K562 (cell line): ENCODE measurements around the gene UBL3. TPM values are rescaled to one million over a fixed set of nuclear protein-coding genes. Genes with fewer than 3 reads are reported as not detected.

ENCODE experiments used
- ATAC-seq: fragments of 200-7000 bp; cut with Tn5 transposase; 3 replicates; pipeline ENCODE4 v1.9.1; 2020; ENCODE audit warnings: moderate library complexity
- BruUV-seq: library from RNA; stranded (reverse); fragments of 400-500 nt; replicated peaks from 2 replicates; lab custom pipeline; 2021; lab: Mats Ljungman, UMichigan
- CTCF ChIA-PET: fragments of 300-600 bp; formaldehyde crosslinking; extraction: SDS; loops from one replicate; lab custom pipeline; 2021; ENCODE audit warnings: low intra/inter-chr PET ratio; lab: Yijun Ruan, JAX
- POLR2A ChIA-PET: fragments of 300-600, 350-650 bp; sonication (Branson Sonifier 250); formaldehyde crosslinking; extraction: SDS; loops from one replicate; lab custom pipeline; 2021; ENCODE audit warnings: antibody characterized with exemption, inconsistent platforms; lab: Yijun Ruan, JAX
- DNase-seq, 4 experiments: peaks; one replicate each; pipeline versions ENCODE4 v3.0.0 to v3.0.0-alpha.2; 2011 to 2018; ENCODE audit warnings: low spot score in 3 of 4, mixed read lengths in 3 of 4; ENCODE audit errors: extremely low read depth in 1 of 4
- FAIRE-seq: peaks from 2 replicates; lab custom pipeline; 2011; peaks lifted over from hg19 to GRCh38; lab: Jason Lieb, UNC
- H2AFZ ChIP-seq: 2 replicates; pipeline ENCODE4 v1.6.0; 2011; ENCODE audit warnings: low read depth, low read length, control low read depth, inconsistent platforms
- H3K27ac ChIP-seq: fragments of 200-600 bp; 3 replicates; pipeline ENCODE4 v1.8.0; 2011; ENCODE audit warnings: low read depth, mild to moderate bottlenecking, control low read depth, inconsistent platforms, low read length, moderate library complexity, mixed read lengths; ENCODE audit errors: extremely low read depth
- H3K27me3 ChIP-seq, 2 experiments: fragments of 300-600 bp in 1 of 2; 2 replicates in 1 of 2; 3 replicates in 1 of 2; pipeline versions ENCODE4 v1.6.0 to v1.8.0; 2011; ENCODE audit warnings: inconsistent platforms in 2 of 2, low read length in 2 of 2, mild to moderate bottlenecking in 1 of 2, mixed read lengths in 1 of 2, moderate library complexity in 1 of 2; ENCODE audit not compliant: control insufficient read depth in 2 of 2, insufficient read depth in 2 of 2
- H3K36me3 ChIP-seq: fragments of 300-600 bp; 3 replicates; pipeline ENCODE4 v1.8.0; 2011; ENCODE audit warnings: mild to moderate bottlenecking, low read length, inconsistent platforms; ENCODE audit not compliant: control insufficient read depth, insufficient read depth
- H3K4me1 ChIP-seq, 2 experiments: fragments of 200-600 bp in 1 of 2; replicated peaks in 1 of 2; 2 replicates in 1 of 2; 3 replicates in 1 of 2; pipeline versions ENCODE4 v1.5.1 to v1.8.0; 2011; ENCODE audit warnings: inconsistent platforms in 2 of 2, low read length in 2 of 2, mild to moderate bottlenecking in 1 of 2, mixed read lengths in 1 of 2, moderate library complexity in 1 of 2; ENCODE audit not compliant: control insufficient read depth in 2 of 2, insufficient read depth in 2 of 2
- H3K4me2 ChIP-seq: 2 replicates; pipeline ENCODE4 v1.6.1; 2011; ENCODE audit warnings: low read length, control low read depth, inconsistent platforms, mixed read lengths; ENCODE audit not compliant: insufficient read depth
- H3K4me3 ChIP-seq: fragments of 200-600 bp; sonication (generic), shearing (Covaris generic); 2 replicates; pipeline ENCODE4 v1.5.1; 2016; ENCODE audit warnings: control low read depth, inconsistent platforms
- H3K79me2 ChIP-seq: fragments of 200-600 bp; 3 replicates; pipeline ENCODE4 v1.8.0; 2011; ENCODE audit warnings: low read length, inconsistent platforms; ENCODE audit not compliant: control insufficient read depth, insufficient read depth
- H3K9ac ChIP-seq, 2 experiments: 2 replicates each; pipeline versions ENCODE4 v1.6.0 to v1.6.1; 2011; ENCODE audit warnings: low read depth in 2 of 2, low read length in 2 of 2, control low read depth in 1 of 2, inconsistent platforms in 1 of 2, mild to moderate bottlenecking in 1 of 2, mixed read lengths in 1 of 2; ENCODE audit not compliant: insufficient read depth in 1 of 2
- H3K9me1 ChIP-seq: one replicate; pipeline ENCODE4 v1.6.0; 2011; ENCODE audit warnings: inconsistent platforms, mild to moderate bottlenecking, low read length, moderate library complexity; ENCODE audit not compliant: control insufficient read depth, insufficient read depth
- H3K9me3 ChIP-seq: replicated peaks from 2 replicates; pipeline ENCODE4 v1.5.1; 2011; ENCODE audit warnings: low read depth, low read length, inconsistent platforms; ENCODE audit not compliant: control insufficient read depth, insufficient read depth
- H4K20me1 ChIP-seq: replicated peaks from 2 replicates; pipeline ENCODE4 v1.6.1; 2011; ENCODE audit warnings: low read length, inconsistent platforms, mixed read lengths; ENCODE audit not compliant: control insufficient read depth, insufficient read depth
- CBFB ChIP-seq: sonication (generic); formaldehyde crosslinking; IDR thresholded peaks from 2 replicates; pipeline ENCODE4 v1.4.0; 2020; ENCODE audit warnings: mild to moderate bottlenecking, missing genetic modification reagents
- CBX3 ChIP-seq, 2 experiments: IDR thresholded peaks; 1 replicate in 1 of 2; 2 replicates in 1 of 2; pipeline ENCODE4 v1.6.1; 2012; ENCODE audit warnings: inconsistent platforms in 2 of 2, low read length in 2 of 2, borderline replicate concordance in 1 of 2, control low read depth in 1 of 2
- DIDO1 ChIP-seq: fragments of 450-650 bp; IDR thresholded peaks from 2 replicates; pipeline ENCODE4 v1.6.1; 2016; ENCODE audit warnings: low read depth, missing biosample characterization, missing genetic modification characterization
- ESRRB ChIP-seq: fragments of 250-450 bp; sonication (Bioruptor Pico); IDR thresholded peaks from 2 replicates; pipeline ENCODE4 v1.5.0; 2020; ENCODE audit warnings: mild to moderate bottlenecking, moderate library complexity, borderline replicate concordance
- GABPA ChIP-seq: fragments of 200-800 bp; sonication (Bioruptor generic); conservative IDR thresholded peaks from 2 replicates; pipeline ENCODE4 v1.6.1; 2016; ENCODE audit warnings: low read depth, missing genetic modification characterization, missing compliant biosample characterization
- IFI16 ChIP-seq: fragments of 250-450 bp; sonication (Bioruptor Pico); IDR thresholded peaks from 2 replicates; pipeline ENCODE4 v2.1.2; 2022; ENCODE audit warnings: mild to moderate bottlenecking, inconsistent platforms
- PYGO2 ChIP-seq: fragments of 450-650 bp; IDR thresholded peaks from 2 replicates; pipeline ENCODE4 v1.6.1; 2016; ENCODE audit warnings: mild to moderate bottlenecking, missing genetic modification characterization, moderate library complexity, missing compliant biosample characterization
- SAP30 ChIP-seq: fragments of 200-600 bp; sonication (generic); IDR thresholded peaks from 2 replicates; pipeline ENCODE4 v1.6.1; 2012; ENCODE audit warnings: borderline replicate concordance, low read depth, mild to moderate bottlenecking, moderate library complexity, low read length, control low read depth, inconsistent platforms; ENCODE audit not compliant: insufficient read depth, poor library complexity, severe bottlenecking
- SIX5 ChIP-seq, 2 experiments: IDR thresholded peaks; 2 replicates each; pipeline ENCODE4 v1.6.1; 2011; ENCODE audit warnings: low read length in 2 of 2, borderline replicate concordance in 1 of 2, low read depth in 1 of 2, mild to moderate bottlenecking in 1 of 2, moderate library complexity in 1 of 2; ENCODE audit not compliant: insufficient read depth in 1 of 2
- WGBS: fragments of 100-300 bp; shearing (Covaris generic); methylation state at CpG from one replicate; pipeline ENCODE4 v1.1.6; 2016; ENCODE audit warnings: low coverage, mixed read lengths; ENCODE audit not compliant: insufficient coverage; ENCODE audit errors: missing lambda C conversion rate; 5-methylcytosine and 5-hydroxymethylcytosine counted together
- in situ Hi-C: fragments of 300-500 bp; cut with MboI; formaldehyde crosslinking; loops from 4 replicates; pipeline ENCODE4 v1.15.0; 2018; ENCODE audit warnings: inconsistent platforms, mixed read lengths
- intact Hi-C: fragments of 100-400 bp; cut with micrococcal nuclease; formaldehyde crosslinking; loops from 2 replicates; pipeline ENCODE4 v1.14.2; 2022
- polyA plus RNA-seq, 8 experiments: library from polyadenylated mRNA; depleted of rRNA in 4 of 8; stranded (reverse) in 5 of 8; unstranded in 3 of 8; fragments of >200 nt; fragmentation: Nextera tagmentation in 2 of 8; fragmentation: Illumina TruSeq in 1 of 8; extraction: Ambion mirVana in 2 of 8; extraction: Trizol in 1 of 8; gene quantifications; 2 replicates each; pipeline versions ENCODE4 v1.2.1 to v1.2.3, GENCODE V29; 2011 to 2014; ENCODE audit warnings: inconsistent platforms in 1 of 8, missing spikeins in 1 of 8
- total RNA-seq, 7 experiments: library from RNA; depleted of rRNA in 6 of 7; stranded (reverse); fragments of >200 nt in 6 of 7; fragmentation: Illumina TruSeq in 2 of 7; extraction: Trizol in 2 of 7; gene quantifications; 2 replicates each; pipeline versions ENCODE4 v1.2.1 to v1.2.3, GENCODE V29; 2011 to 2021; ENCODE audit warnings: low replicate concordance in 1 of 7
- TF ChIP-seq, protein P1 (sequence below): fragments of 250-450 bp; sonication (Bioruptor Pico); IDR thresholded peaks from 2 replicates; pipeline ENCODE4 v1.4.0; 2020
- TF ChIP-seq, protein P2 (sequence below): sonication (generic); formaldehyde crosslinking; IDR thresholded peaks from 2 replicates; pipeline ENCODE4 v1.8.0; 2022; ENCODE audit warnings: missing genetic modification reagents, mild to moderate bottlenecking, moderate library complexity, borderline replicate concordance
- TF ChIP-seq, protein P3 (sequence below): fragments of 150-350 bp; conservative IDR thresholded peaks from 2 replicates; pipeline ENCODE4 v1.6.1; 2014; ENCODE audit warnings: low read length

The UBL3 gene
- total and polyA plus RNA-seq, 9 of the 15 experiments (the other 6 are each of a cell fraction or from before 2014, with no cell fraction given): 0.64 to 2.4 (median 1.8) TPM

DNA sequence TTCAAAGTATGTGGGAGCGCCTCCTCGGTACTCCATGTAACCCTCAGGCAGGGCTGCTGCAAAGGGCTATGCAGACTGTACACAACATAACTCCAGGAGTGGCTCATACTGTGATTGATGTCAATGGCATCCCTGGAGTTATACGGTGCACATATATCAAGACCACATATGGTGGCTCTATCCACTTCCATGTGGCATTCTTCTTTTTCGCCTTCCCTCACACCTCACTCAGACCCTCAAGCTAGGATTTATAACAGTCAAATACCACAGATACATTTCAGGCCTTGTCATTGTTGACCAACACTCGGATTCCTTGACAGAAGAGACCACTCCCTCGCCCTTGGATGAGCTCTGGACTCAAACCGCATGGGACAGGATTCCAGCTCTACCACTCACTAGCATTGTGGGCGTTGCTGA lies 11.3 kb upstream of the UBL3 start:
- Histone ChIP-seq H3K36me3 (no peaks in the 10 kb centered on the region), H3K4me2 (no peak overlapping the region), H2AFZ (no peak overlapping the region), H3K9me1 (no peaks in the 10 kb centered on the region), H3K27ac (no peak overlapping the region), H3K79me2 (no peaks in the 10 kb centered on the region), H3K4me1 (no peaks in the 10 kb centered on the region), H3K27me3 (peaks cover 6 to 16% of the 10 kb centered on the region in 2 experiments; a peak in 3 of 5 replicates), H3K4me3 (no peak overlapping the region), H4K20me1 (no peaks in the 10 kb centered on the region), H3K9me3 (no peaks in the 10 kb centered on the region), H3K9ac (no peak overlapping the region)
- ChIA-PET CTCF (no interaction called here), POLR2A (no interaction called here)
- DNase-seq (no peak), ATAC-seq (no peak), FAIRE-seq (no peak)
- in situ Hi-C loops: no loop called here
- BruUV-seq: no TSS peak
- intact Hi-C loops: no loop called here
- WGBS: 0% methylated on average over 6 of the region's 8 CpGs
- TF ChIP-seq GABPA (tag) (no peak), IFI16 (no peak), CBFB (CRISPR knock-in tag) (no peak), PYGO2 (tag) (no peak), CBX3 (IDR thresholded peaks at IDR 0.05; ENCODE audit: borderline replicate concordance in 1 of 2, low read length in 2 of 2) (no peak), SAP30 (no peak), ESRRB (CRISPR knock-in tag) (no peak), SIX5 (IDR thresholded peaks at IDR 0.05; ENCODE audit: borderline replicate concordance in 1 of 2, insufficient read depth in 1 of 2, low read depth in 1 of 2, low read length in 2 of 2) (no peak), DIDO1 (tag) (no peak)
- TF ChIP-seq, protein P1, sequence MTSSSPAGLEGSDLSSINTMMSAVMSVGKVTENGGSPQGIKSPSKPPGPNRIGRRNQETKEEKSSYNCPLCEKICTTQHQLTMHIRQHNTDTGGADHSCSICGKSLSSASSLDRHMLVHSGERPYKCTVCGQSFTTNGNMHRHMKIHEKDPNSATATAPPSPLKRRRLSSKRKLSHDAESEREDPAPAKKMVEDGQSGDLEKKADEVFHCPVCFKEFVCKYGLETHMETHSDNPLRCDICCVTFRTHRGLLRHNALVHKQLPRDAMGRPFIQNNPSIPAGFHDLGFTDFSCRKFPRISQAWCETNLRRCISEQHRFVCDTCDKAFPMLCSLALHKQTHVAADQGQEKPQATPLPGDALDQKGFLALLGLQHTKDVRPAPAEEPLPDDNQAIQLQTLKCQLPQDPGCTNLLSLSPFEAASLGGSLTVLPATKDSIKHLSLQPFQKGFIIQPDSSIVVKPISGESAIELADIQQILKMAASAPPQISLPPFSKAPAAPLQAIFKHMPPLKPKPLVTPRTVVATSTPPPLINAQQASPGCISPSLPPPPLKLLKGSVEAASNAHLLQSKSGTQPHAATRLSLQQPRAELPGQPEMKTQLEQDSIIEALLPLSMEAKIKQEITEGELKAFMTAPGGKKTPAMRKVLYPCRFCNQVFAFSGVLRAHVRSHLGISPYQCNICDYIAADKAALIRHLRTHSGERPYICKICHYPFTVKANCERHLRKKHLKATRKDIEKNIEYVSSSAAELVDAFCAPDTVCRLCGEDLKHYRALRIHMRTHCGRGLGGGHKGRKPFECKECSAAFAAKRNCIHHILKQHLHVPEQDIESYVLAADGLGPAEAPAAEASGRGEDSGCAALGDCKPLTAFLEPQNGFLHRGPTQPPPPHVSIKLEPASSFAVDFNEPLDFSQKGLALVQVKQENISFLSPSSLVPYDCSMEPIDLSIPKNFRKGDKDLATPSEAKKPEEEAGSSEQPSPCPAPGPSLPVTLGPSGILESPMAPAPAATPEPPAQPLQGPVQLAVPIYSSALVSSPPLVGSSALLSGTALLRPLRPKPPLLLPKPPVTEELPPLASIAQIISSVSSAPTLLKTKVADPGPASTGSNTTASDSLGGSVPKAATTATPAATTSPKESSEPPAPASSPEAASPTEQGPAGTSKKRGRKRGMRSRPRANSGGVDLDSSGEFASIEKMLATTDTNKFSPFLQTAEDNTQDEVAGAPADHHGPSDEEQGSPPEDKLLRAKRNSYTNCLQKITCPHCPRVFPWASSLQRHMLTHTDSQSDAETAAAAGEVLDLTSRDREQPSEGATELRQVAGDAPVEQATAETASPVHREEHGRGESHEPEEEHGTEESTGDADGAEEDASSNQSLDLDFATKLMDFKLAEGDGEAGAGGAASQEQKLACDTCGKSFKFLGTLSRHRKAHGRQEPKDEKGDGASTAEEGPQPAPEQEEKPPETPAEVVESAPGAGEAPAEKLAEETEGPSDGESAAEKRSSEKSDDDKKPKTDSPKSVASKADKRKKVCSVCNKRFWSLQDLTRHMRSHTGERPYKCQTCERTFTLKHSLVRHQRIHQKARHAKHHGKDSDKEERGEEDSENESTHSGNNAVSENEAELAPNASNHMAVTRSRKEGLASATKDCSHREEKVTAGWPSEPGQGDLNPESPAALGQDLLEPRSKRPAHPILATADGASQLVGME (CRISPR knock-in tag): no peak
- TF ChIP-seq, protein P2, sequence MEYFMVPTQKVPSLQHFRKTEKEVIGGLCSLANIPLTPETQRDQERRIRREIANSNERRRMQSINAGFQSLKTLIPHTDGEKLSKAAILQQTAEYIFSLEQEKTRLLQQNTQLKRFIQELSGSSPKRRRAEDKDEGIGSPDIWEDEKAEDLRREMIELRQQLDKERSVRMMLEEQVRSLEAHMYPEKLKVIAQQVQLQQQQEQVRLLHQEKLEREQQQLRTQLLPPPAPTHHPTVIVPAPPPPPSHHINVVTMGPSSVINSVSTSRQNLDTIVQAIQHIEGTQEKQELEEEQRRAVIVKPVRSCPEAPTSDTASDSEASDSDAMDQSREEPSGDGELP (CRISPR knock-in tag): no peak
- TF ChIP-seq, protein P3, sequence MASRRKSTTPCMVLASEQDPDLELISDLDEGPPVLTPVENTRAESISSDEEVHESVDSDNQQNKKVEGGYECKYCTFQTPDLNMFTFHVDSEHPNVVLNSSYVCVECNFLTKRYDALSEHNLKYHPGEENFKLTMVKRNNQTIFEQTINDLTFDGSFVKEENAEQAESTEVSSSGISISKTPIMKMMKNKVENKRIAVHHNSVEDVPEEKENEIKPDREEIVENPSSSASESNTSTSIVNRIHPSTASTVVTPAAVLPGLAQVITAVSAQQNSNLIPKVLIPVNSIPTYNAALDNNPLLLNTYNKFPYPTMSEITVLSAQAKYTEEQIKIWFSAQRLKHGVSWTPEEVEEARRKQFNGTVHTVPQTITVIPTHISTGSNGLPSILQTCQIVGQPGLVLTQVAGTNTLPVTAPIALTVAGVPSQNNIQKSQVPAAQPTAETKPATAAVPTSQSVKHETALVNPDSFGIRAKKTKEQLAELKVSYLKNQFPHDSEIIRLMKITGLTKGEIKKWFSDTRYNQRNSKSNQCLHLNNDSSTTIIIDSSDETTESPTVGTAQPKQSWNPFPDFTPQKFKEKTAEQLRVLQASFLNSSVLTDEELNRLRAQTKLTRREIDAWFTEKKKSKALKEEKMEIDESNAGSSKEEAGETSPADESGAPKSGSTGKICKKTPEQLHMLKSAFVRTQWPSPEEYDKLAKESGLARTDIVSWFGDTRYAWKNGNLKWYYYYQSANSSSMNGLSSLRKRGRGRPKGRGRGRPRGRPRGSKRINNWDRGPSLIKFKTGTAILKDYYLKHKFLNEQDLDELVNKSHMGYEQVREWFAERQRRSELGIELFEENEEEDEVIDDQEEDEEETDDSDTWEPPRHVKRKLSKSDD: no peak
